Panc1 (cell line): ENCODE results near the gene ALDH5A1.

ENCODE experiments used
- CTCF ChIP-seq: fragments of 450-650 bp; IDR thresholded peaks from 2 replicates; pipeline ENCODE4 v1.5.1; 2017; ENCODE audit warnings: mild to moderate bottlenecking
- REST ChIP-seq, 2 experiments: IDR thresholded peaks; 2 replicates each; pipeline ENCODE4 v1.6.1; 2011 to 2012; ENCODE audit warnings: low read depth in 2 of 2, control low read depth in 1 of 2, low read length in 1 of 2, mild to moderate bottlenecking in 1 of 2, moderate library complexity in 1 of 2; ENCODE audit not compliant: insufficient read depth in 1 of 2
- TCF7L2 ChIP-seq: IDR thresholded peaks from 2 replicates; pipeline ENCODE4 v1.6.1; 2011; ENCODE audit warnings: mild to moderate bottlenecking, low read depth, low read length, inconsistent platforms

- no peak for TF ChIP-seq CTCF
- no peak for TF ChIP-seq TCF7L2
- TF ChIP-seq REST (IDR thresholded peaks at IDR 0.05; ENCODE audit: insufficient read depth in 1 of 2, low read depth in 2 of 2, low read length in 1 of 2), result no peak
Observed at GRCh38 chr6:24565196-24565595, 70.4 kb downstream of the ALDH5A1 start.
